A673 (cell line): ENCODE measurements around the gene LIPK. TPM values are rescaled to one million over a fixed set of nuclear protein-coding genes. Genes with fewer than 3 reads are reported as not detected.

Experiments
- BruUV-seq: library from RNA; stranded (reverse); fragments of 400-500 nt; replicated peaks from 2 replicates; lab custom pipeline; 2021; lab: Mats Ljungman, UMichigan
- CTCF ChIA-PET: fragments of 300-600 bp; sonication (Branson Sonifier 250); formaldehyde crosslinking; loops from one replicate; lab custom pipeline; 2022; ENCODE audit warnings: antibody characterized with exemption; lab: Charles Lee
- POLR2A ChIA-PET: fragments of 300-600 bp; sonication (Branson Sonifier 250); formaldehyde crosslinking; loops from one replicate; lab custom pipeline; 2022; ENCODE audit warnings: antibody characterized with exemption; ENCODE audit not compliant: low non-redundant PET; lab: Charles Lee
- DNase-seq: peaks from one replicate; pipeline ENCODE4 v3.0.0-alpha.2; 2015; ENCODE audit warnings: low spot score
- H3K27ac ChIP-seq: fragments of 200-600 bp; sonication (generic); 2 replicates; pipeline ENCODE4 v1.5.1; 2016; ENCODE audit warnings: mixed run types, low read depth, mild to moderate bottlenecking, mixed read lengths, antibody characterized with exemption, low read length; ENCODE audit not compliant: poor library complexity, severe bottlenecking
- H3K27me3 ChIP-seq: fragments of 200-600 bp; sonication (generic); replicated peaks from 2 replicates; pipeline ENCODE4 v1.6.1; 2017; ENCODE audit warnings: mixed run types, low read depth, mild to moderate bottlenecking, mixed read lengths, antibody characterized with exemption, low read length; ENCODE audit not compliant: insufficient read depth, poor library complexity
- H3K36me3 ChIP-seq: fragments of 200-600 bp; sonication (generic); 2 replicates; pipeline ENCODE4 v1.6.1; 2016; ENCODE audit warnings: mixed run types, mild to moderate bottlenecking, mixed read lengths, antibody characterized with exemption, low read length; ENCODE audit not compliant: insufficient read depth, poor library complexity, severe bottlenecking
- H3K4me1 ChIP-seq: fragments of 200-600 bp; sonication (generic); 2 replicates; pipeline ENCODE4 v1.6.1; 2017; ENCODE audit warnings: mixed run types, mild to moderate bottlenecking, mixed read lengths, antibody characterized with exemption, low read length; ENCODE audit not compliant: insufficient read depth, poor library complexity, severe bottlenecking
- H3K4me3 ChIP-seq: fragments of 200-600 bp; sonication (generic); 2 replicates; pipeline ENCODE4 v1.5.1; 2016; ENCODE audit warnings: low read depth, mixed run types, mild to moderate bottlenecking, mixed read lengths, low read length; ENCODE audit not compliant: poor library complexity, severe bottlenecking
- H3K9me3 ChIP-seq: fragments of 200-600 bp; sonication (generic); 2 replicates; pipeline ENCODE4 v1.6.1; 2016; ENCODE audit warnings: mixed run types, low read depth, mild to moderate bottlenecking, mixed read lengths, antibody characterized with exemption, low read length; ENCODE audit not compliant: poor library complexity, severe bottlenecking
- EZH2 ChIP-seq: fragments of 200-600 bp; sonication (generic); IDR thresholded peaks from 2 replicates; pipeline ENCODE4 v1.6.1; 2017; ENCODE audit warnings: borderline replicate concordance, low read depth, mild to moderate bottlenecking, mixed read lengths, antibody characterized with exemption, low read length; ENCODE audit not compliant: poor library complexity, severe bottlenecking
- intact Hi-C: fragments of 100-400 bp; cut with micrococcal nuclease; formaldehyde crosslinking; loops from one replicate; pipeline ENCODE4 v1.10.0; 2022; ENCODE audit not compliant: unreplicated experiment
- total RNA-seq: library from RNA; stranded (reverse); gene quantifications from 2 replicates; pipeline ENCODE4 v1.2.3, GENCODE V29; 2021
- TF ChIP-seq, protein P1 (sequence below): fragments of 300-800, 200-600 bp; sonication (generic); conservative IDR thresholded peaks from 2 replicates; pipeline ENCODE4 v1.5.1; 2017; ENCODE audit warnings: low read depth, mild to moderate bottlenecking, antibody characterized with exemption, low read length, moderate library complexity, mixed read lengths

The LIPK gene
- total RNA-seq, 1 experiment from 2014 or later: not detected

GRCh38 chr10:88782222-88782621 lies 76.2 kb downstream of the LIPK start:
- Histone ChIP-seq H3K4me3 (no peak overlapping the region), H3K4me1 (no peaks in the 10 kb centered on the region), H3K27ac (no peak overlapping the region), H3K27me3 (no peaks in the 10 kb centered on the region), H3K9me3 (no peaks in the 10 kb centered on the region), H3K36me3 (no peaks in the 10 kb centered on the region)
- TF ChIP-seq, protein P1, sequence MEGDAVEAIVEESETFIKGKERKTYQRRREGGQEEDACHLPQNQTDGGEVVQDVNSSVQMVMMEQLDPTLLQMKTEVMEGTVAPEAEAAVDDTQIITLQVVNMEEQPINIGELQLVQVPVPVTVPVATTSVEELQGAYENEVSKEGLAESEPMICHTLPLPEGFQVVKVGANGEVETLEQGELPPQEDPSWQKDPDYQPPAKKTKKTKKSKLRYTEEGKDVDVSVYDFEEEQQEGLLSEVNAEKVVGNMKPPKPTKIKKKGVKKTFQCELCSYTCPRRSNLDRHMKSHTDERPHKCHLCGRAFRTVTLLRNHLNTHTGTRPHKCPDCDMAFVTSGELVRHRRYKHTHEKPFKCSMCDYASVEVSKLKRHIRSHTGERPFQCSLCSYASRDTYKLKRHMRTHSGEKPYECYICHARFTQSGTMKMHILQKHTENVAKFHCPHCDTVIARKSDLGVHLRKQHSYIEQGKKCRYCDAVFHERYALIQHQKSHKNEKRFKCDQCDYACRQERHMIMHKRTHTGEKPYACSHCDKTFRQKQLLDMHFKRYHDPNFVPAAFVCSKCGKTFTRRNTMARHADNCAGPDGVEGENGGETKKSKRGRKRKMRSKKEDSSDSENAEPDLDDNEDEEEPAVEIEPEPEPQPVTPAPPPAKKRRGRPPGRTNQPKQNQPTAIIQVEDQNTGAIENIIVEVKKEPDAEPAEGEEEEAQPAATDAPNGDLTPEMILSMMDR: no peak
- no peak for TF ChIP-seq EZH2
- ChIA-PET CTCF (no interaction called here), POLR2A (no interaction called here)
- intact Hi-C loops: no loop called here
- no peak for DNase-seq
- BruUV-seq: no TSS peak

GRCh38 chr10:88783724-88784123 lies 77.7 kb downstream of the LIPK start:
- DNase-seq: no peak
- H3K27me3 ChIP-seq: no peaks in the 10 kb centered on the region
- no peak overlapping the region for H3K27ac ChIP-seq
- TF ChIP-seq EZH2: no peak
- TF ChIP-seq, protein P1: no peak
- H3K4me3 ChIP-seq: no peak overlapping the region
- ChIA-PET CTCF (no interaction called here), POLR2A (no interaction called here)
- intact Hi-C loops: no loop called here
- no peaks in the 10 kb centered on the region for H3K36me3 ChIP-seq
- no peaks in the 10 kb centered on the region for H3K4me1 ChIP-seq
- BruUV-seq: no TSS peak
- no peaks in the 10 kb centered on the region for H3K9me3 ChIP-seq

DNA sequence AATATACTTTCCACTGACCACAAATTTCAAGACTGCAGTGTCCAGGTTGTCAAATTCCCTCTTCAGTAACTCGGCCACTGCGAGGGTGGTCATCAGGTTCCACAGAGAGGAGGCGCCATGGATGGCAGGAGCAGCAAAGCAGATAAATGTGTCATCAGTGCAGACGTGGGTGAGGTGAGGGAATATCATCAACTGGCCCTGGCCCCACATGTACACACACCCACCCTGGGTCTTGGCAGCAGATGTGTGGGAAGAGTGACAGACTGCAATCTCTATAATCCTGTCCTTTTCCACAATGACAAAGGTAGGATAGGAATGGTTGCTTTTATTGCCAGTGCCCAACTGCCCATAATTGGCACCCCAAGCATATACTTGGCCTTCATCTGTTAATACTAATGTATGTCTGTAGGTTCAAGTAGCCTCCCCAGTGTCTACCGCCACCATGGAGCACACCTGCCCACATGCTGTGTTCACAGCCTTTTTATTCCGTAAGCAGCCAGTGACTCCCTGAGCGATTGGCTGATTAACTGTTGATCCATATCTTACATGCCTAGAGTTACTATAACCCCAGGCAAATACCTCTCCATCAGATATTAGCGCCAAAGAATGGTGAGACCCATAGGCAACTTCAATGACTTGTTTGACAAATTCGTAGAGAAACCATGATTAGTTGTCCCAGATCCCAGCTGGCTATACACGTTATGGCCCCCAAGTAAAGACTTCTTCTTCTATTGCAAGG lies 80.2 kb downstream of the LIPK start:
- Histone ChIP-seq H3K27ac (no peak overlapping the region), H3K4me1 (no peaks in the 10 kb centered on the region), H3K4me3 (no peak overlapping the region), H3K27me3 (no peaks in the 10 kb centered on the region), H3K9me3 (no peaks in the 10 kb centered on the region), H3K36me3 (no peaks in the 10 kb centered on the region)
- CTCF ChIA-PET: no interaction called here
- POLR2A ChIA-PET: no interaction called here
- no peak for DNase-seq
- intact Hi-C loops: no loop called here
- BruUV-seq: no TSS peak
- TF ChIP-seq, protein P1: no peak
- TF ChIP-seq EZH2: no peak
